Testis (tissue), 2 donors: ENCODE data around the gene TBX20.

ENCODE experiments used
- CTCF ChIP-seq, 3 experiments: fragments of 450-650 bp in 2 of 3; fragments of 200-600 bp in 1 of 3; sonication (generic) in 1 of 3; IDR thresholded peaks; one replicate each; pipeline ENCODE4 v1.5.1; 2016 to 2019; ENCODE audit warnings: antibody characterized with exemption in 3 of 3, mild to moderate bottlenecking in 2 of 3, moderate library complexity in 1 of 3
- POLR2A ChIP-seq: fragments of 450-650 bp; IDR thresholded peaks from one replicate; pipeline ENCODE4 v1.6.1; 2017; ENCODE audit warnings: antibody characterized with exemption, mild to moderate bottlenecking, moderate library complexity

- TF ChIP-seq CTCF (IDR thresholded peaks at IDR 0.05), result no peak
- TF ChIP-seq POLR2A, result no peak
Observed at GRCh38 chr7:35250941-35251340, 3.0 kb downstream of the TBX20 start.
